MG63 (cell line): Measurements from ENCODE around the gene C5AR2. TPM values are rescaled to one million over a fixed set of nuclear protein-coding genes. Genes with fewer than 3 reads are reported as not detected.
"Not testable (repeated sequence)": the region's sequence is repeated elsewhere in the genome, so short reads cannot be mapped to it uniquely, and the experiment has no call there.

ENCODE experiments used
- DNase-seq: peaks from one replicate; pipeline ENCODE4 v3.0.0-alpha.2; 2020
- H3K27me3 ChIP-seq: fragments of 250-450 bp; sonication (Bioruptor Pico); 2 replicates; pipeline ENCODE4 v1.5.1; 2020; ENCODE audit warnings: mild to moderate bottlenecking, moderate library complexity
- H3K36me3 ChIP-seq: fragments of 250-450 bp; sonication (Bioruptor Pico); 2 replicates; pipeline ENCODE4 v1.5.1; 2020; ENCODE audit warnings: mild to moderate bottlenecking, moderate library complexity
- H3K4me3 ChIP-seq: fragments of 250-450 bp; sonication (Bioruptor Pico); 2 replicates; pipeline ENCODE4 v1.5.1; 2020; ENCODE audit warnings: mild to moderate bottlenecking, moderate library complexity
- H3K9me3 ChIP-seq: fragments of 250-450 bp; sonication (Bioruptor Pico); 2 replicates; pipeline ENCODE4 v1.5.1; 2020; ENCODE audit warnings: mild to moderate bottlenecking, moderate library complexity
- total RNA-seq: library from RNA; depleted of rRNA; stranded (reverse); fragments of >200 nt; shearing (Covaris generic); gene quantifications from 2 replicates; pipeline ENCODE4 v1.2.3, GENCODE V29; 2014; ENCODE audit warnings: low replicate concordance; rRNA removed

The C5AR2 gene
- total RNA-seq, 1 experiment from 2014 or later, result not detected

- not testable (repeated sequence) for DNase-seq, H3K27me3 ChIP-seq, H3K9me3 ChIP-seq, H3K4me3 ChIP-seq, H3K36me3 ChIP-seq
Measured at GRCh38 chr19:47388721-47389120, 56.7 kb downstream of the C5AR2 start.

- DNase-seq, result no peak
- H3K36me3 ChIP-seq, result no peaks in the 10 kb centered on the region
- H3K27me3 ChIP-seq, result no peaks in the 10 kb centered on the region; the same call in 1 of the 2 replicates
Measured at GRCh38 chr19:47389150-47389556, 57.2 kb downstream of the C5AR2 start.

GRCh38 chr19:47390533-47391488 lies 58.8 kb downstream of the C5AR2 start:
- H3K4me3 ChIP-seq, result no peak overlapping the region
- H3K27me3 ChIP-seq, result no peaks in the 10 kb centered on the region
- no peaks in the 10 kb centered on the region for H3K36me3 ChIP-seq
- H3K9me3 ChIP-seq, result no peaks in the 10 kb centered on the region
- DNase-seq, result no peak

More at GRCh38 chr19:47389150-47389556, 57.2 kb downstream of the C5AR2 start:
- Histone ChIP-seq H3K4me3 (no peak overlapping the region), H3K9me3 (no peaks in the 10 kb centered on the region)

DNA sequence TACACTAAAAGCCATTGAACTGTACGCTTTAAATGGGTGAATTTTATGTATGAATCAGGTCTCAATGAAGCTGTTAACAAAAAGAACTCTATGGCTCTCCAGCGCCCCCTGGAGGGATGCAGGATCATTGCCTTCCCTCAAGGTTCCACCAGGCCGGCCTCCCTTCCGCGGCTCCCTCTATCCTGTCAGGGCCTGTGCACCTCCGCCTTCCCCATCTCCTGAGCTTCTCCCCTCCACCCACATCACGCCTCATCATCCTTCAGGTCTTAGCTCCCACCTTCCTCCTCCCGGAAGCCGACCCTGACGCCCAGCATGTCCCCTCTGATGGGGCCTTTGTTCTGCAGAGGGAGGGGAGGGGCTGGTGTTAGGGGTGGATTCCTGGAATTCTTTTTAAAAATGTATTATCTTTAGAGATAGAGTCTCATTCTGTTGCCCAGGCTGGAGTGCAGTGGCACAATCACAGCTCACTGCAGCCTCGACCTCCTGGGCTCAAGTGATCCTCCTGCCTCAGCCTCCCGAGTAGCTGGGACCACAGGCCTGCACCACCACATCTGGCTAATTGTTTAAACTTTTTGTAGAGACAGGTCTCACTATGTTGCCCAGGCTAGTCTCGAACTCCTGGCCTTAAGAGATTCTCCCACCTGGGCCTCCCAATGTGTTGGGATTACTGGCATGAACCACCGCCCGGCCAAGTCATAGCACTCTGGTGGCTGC lies 59.7 kb downstream of the C5AR2 start:
- Histone ChIP-seq H3K4me3 (no peak overlapping the region), H3K36me3 (no peaks in the 10 kb centered on the region), H3K27me3 (no peaks in the 10 kb centered on the region), H3K9me3 (no peaks in the 10 kb centered on the region)
- DNase-seq, result peak; percentile 61

Other genes with a start within 250 kb of the C5AR2 start
- 8.2 and 25.2 TPM in 2 replicates for gene ZC3H4, start 218.4 kb upstream of the C5AR2 start, total RNA-seq
- 389 and 411 TPM in 2 replicates for gene SAE1, start 201.3 kb upstream of the C5AR2 start, total RNA-seq
- gene BBC3, start 101.0 kb upstream of the C5AR2 start, total RNA-seq, result 14.7 and 38.8 TPM in 2 replicates
- gene CCDC9, start 75.7 kb upstream of the C5AR2 start, total RNA-seq, result 17.5 and 22.9 TPM in 2 replicates
- 5.5 TPM in 1 of 2 replicates, not detected in the other for gene INAFM1, start 57.3 kb upstream of the C5AR2 start, total RNA-seq
- gene C5AR1, start 22.3 kb upstream of the C5AR2 start, total RNA-seq, result not detected in 2 replicates
- gene DHX34, start 17.1 kb downstream of the C5AR2 start, total RNA-seq, result 18.0 and 25.3 TPM in 2 replicates
- gene MEIS3, start 87.4 kb downstream of the C5AR2 start, total RNA-seq, result 0.56 TPM in 1 of 2 replicates, not detected in the other
- not detected in 2 replicates for gene SLC8A2, start 139.7 kb downstream of the C5AR2 start, total RNA-seq
- gene KPTN, start 152.0 kb downstream of the C5AR2 start, total RNA-seq, result 9.1 and 31.0 TPM in 2 replicates
- gene NAPA, start 182.9 kb downstream of the C5AR2 start, total RNA-seq, result 141 and 323 TPM in 2 replicates
- gene ZNF541, start 241.0 kb downstream of the C5AR2 start, total RNA-seq, result 0.36 and 0.69 TPM in 2 replicates